HG03103 (cell line): ENCODE data around the gene PAM.
A peak's percentile ranks its signal among the peaks of the same experiment; 100 is the strongest.

Source experiments
- ATAC-seq: cut with Tn5 transposase; IDR thresholded peaks from one replicate; pipeline ENCODE4 v1.9.1; 2021; ENCODE audit warnings: low read depth; ENCODE audit not compliant: unreplicated experiment

PAM gene

DNA sequence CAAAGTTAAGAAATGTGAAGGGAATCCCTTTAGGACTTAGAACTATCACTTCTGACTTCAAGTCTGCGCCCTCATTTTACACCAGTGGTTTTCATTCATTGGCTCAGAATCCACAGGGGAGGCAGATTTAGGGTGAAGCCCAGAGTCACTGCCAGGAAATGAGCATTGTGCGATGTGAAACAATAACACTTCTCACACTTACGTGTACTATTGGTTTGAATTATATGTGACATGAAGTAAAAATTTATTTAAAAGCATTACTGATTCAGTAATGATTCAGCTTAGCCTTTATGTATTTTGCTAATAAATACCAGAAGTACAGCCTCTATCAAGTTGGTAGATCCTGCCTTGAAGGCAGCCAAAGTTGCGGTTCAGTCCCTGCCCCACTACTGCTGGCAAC, 98.6 kb downstream of the PAM start:
- ATAC-seq, result no peak

GRCh38 chr5:102855681-102856388, 100.7 kb downstream of the PAM start:
- no peak for ATAC-seq

DNA sequence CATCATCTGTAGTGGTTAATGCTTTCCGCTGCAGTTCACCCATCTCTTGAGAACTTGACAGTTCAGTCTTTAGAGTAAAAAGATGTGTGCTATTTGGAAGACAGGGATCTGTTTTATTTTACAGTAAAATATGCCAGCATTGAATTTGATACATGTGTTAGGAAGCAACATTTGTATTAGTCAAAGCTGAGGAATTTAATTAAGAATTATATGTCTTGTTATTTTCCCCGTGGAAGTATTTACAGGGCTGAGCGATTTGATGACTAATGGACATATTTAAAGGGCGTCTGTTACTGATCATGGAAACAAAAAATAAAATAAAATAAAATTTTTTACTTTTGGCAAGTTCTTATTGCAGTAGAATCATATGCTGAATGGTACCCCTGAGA, 101.3 kb downstream of the PAM start:
- no peak for ATAC-seq

DNA sequence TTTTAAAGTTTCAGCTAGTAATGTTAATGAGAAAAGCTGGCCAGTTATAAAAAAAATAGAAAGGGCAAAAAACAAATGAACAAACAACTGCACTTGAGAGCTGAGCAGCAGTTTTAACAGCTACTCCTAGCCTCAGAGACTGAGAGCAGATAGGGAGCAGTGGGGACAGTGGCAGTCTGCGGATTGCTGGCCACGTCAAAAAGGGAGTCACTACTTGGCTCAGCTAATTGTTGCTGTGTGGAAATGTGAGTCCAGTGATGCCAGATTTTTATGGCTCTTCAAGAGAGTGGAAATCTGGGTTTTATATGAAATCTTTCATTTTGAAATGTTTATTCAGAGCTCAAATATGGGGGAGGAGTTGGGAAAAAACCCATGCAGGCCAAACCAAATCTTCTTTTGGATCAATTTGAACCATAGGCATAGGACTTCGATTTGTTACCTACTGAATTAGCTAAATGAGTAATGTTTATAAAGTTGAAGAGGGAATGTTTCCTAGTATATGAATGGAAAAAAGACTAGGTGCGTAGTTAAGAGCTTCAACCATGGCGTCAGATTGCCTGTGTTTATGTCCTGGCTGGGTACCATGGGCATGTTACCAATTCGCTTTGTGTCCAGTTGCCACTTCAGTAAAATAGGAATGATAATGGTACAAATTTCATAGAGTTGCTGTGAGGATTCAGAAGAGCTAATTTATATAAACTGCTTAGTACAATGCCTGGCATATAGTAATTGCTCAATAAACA, 102.1 kb downstream of the PAM start:
- no peak for ATAC-seq

GRCh38 chr5:102858221-102858620, 103.1 kb downstream of the PAM start:
- no peak for ATAC-seq

DNA sequence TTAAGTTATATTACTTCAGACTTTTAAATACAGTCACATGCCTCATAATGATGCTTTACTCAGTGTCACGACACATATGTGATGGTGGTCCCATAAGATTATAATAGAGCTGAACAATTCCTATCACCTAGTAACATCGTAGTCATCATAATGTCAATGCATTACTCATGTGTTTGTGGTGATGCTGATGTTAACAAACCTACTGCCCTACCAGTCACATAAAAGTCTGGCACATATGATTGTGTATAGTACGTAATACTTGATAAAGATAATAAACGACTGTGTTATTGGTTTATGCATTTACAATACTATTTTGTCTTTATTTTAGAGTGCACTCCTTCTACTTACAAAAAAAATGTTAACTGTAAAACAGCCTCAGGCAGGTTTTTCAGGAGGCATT, 103.7 kb downstream of the PAM start:
- no peak for ATAC-seq

DNA sequence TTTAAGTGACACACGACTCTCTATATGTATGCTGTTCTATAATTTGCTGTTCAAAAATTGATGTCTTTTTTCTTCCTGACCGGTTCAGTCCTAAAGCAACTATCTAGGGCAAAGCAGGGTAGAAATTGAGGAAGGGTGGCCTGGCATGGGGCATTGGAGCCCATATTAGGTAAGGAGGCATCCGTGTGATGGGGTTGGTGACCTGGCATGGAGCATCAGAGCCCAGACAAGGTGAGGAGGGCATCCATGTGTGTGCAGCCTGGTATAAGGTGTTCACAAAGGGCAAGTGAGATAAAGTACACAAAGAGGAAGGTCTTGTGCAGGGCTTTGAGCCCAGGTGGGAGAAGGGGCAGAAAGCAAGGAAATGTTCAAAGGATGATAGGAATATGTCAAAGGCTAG, 104.9 kb downstream of the PAM start:
- no peak for ATAC-seq

- no peak for ATAC-seq
Measured at GRCh38 chr5:102863058-102863457, 108.0 kb downstream of the PAM start.

GRCh38 chr5:102863764-102864560, 108.9 kb downstream of the PAM start:
- no peak for ATAC-seq

- ATAC-seq, result no peak
Measured at GRCh38 chr5:102865171-102865509, 110.0 kb downstream of the PAM start.

GRCh38 chr5:102865510-102866236, 110.6 kb downstream of the PAM start:
- peak; percentile 61 for ATAC-seq

- no peak for ATAC-seq
Measured at GRCh38 chr5:102866237-102866600, 111.1 kb downstream of the PAM start.

DNA sequence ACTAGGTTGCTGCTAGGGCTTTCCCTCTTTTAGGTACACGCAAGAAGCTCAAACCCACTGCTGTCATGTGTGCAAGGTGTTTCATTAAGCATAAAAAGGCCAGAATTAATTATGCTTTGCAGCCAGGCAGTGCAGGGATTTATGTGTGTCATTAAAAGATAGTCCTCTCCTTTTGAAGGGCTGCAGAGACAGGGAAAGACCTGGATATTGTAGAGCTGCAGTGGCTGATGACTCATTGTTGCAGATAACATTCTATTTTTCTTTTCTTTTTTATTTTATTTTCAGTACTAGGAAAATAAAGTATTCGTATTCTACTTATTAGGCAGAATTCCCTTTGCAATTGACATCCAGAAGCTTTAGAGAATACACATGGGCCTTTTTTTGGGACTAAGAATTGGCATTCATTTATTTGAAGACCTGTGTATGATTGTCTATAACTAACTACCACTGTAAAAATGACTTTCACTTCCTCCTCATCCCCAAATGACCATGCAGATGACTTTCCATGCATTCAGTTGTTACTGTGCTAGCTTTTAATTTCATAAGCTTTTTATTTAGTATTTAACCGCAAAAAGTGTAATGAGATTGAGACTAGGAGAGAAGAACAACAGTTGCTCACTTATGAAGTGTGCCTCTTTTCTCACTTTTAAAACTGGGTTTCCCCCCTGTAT, 113.0 kb downstream of the PAM start:
- no peak for ATAC-seq

- no peak for ATAC-seq
Measured at GRCh38 chr5:102869230-102869629, 114.1 kb downstream of the PAM start.

- ATAC-seq, result no peak
Measured at GRCh38 chr5:102873379-102873932, 118.4 kb downstream of the PAM start.

DNA sequence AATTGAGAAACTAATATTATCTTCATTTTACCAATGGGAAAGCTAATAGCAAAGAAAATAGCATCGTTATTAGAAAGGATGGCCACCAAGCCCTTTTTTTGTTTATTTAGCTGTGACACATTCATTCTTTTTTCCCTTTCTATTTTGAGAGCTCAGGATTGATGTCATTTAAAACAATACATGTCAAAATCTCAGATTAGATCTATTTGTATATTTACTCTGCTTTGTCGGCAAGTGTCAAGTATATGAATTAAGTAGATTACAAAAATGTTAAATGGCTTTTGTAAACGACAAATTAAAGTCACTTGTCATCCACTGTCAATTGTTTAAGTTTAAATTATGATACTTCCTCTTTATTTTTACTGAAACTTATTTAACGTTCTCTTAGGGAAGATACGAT, 118.9 kb downstream of the PAM start:
- no peak for ATAC-seq

DNA sequence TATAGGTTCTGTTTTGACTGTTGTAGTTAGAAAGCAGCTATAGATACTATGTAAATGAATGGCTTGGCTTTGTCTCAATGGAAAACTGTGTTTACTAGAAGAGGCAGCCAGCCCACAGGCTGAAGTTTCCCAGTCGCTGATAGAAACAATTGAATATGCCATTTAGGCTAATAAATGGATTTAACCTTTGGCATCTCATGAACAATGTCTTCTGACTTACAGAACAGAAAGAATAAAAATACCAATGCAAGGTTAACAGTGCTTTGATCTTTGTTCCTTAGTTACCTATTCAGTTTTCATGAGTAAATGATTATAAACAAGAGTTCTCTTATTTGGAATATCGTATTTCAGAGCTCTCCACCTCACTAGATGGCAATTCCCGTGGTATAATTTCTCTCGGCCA, 120.6 kb downstream of the PAM start:
- no peak for ATAC-seq

DNA sequence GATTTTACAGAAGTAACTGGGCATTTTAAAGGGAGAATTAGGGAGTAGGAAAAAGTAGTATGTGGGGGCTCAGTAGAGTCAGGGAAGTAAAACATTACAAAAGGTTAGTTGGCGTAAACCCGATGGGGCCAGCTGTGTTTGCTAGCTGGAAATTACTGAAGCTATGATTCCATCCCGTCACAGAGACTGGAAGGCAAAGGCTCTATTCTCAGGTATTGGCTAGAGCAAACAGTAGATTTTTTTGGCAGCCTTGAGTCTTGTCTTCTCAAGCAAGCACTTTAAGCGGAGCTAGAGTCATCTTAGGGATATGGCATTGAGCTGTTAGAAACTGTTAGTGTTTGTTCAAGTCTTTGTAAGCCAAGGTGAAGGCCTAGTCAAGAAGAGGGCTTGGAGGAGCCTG, 121.5 kb downstream of the PAM start:
- no peak for ATAC-seq

GRCh38 chr5:102879741-102880140, 124.6 kb downstream of the PAM start:
- ATAC-seq, result no peak

- no peak for ATAC-seq
Measured at GRCh38 chr5:102886586-102886985, 131.5 kb downstream of the PAM start.
